ENCODE data around the gene STXBP6. TPM values are rescaled to one million over a fixed set of nuclear protein-coding genes. Genes with fewer than 3 reads are reported as not detected.

STXBP6 gene
- total RNA-seq, 2 donors from 2014 or later = 20.1 to 28.3 TPM

DNA sequence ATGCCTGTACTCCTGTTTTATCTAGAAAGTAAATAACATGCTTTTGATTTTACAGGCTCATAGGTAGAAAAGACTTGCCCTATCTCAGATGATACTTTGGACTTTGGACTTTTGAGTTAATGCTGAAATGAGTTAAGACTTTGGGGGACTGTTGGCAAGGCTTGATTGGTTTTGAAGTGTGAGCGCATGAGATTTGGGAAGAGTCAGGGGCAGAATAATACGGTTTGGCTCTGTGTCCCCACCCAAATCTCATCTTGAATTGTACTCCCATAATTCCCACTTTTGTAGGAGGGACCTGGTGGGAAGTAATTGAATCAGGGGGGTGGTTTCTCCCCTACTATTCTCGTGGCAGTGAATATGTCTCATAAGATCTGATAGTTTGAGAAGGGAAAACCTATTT, 259.8 kb downstream of the STXBP6 start:
- ATAC-seq = no peak
- no peak for DNase-seq
- no peaks in the 10 kb centered on the region for H3K36me3 ChIP-seq (replicated peaks in 1 of 2; ENCODE audit: insufficient read depth in 1 of 2, low read depth in 2 of 2)
- 86 to 87% methylated on average over 3 of the region's 3 CpGs for WGBS, 2 donors
- no peak overlapping the region for H3K27ac ChIP-seq
- intact Hi-C loops (cut with DNase I) = no loop called here
- TF ChIP-seq, protein P1, sequence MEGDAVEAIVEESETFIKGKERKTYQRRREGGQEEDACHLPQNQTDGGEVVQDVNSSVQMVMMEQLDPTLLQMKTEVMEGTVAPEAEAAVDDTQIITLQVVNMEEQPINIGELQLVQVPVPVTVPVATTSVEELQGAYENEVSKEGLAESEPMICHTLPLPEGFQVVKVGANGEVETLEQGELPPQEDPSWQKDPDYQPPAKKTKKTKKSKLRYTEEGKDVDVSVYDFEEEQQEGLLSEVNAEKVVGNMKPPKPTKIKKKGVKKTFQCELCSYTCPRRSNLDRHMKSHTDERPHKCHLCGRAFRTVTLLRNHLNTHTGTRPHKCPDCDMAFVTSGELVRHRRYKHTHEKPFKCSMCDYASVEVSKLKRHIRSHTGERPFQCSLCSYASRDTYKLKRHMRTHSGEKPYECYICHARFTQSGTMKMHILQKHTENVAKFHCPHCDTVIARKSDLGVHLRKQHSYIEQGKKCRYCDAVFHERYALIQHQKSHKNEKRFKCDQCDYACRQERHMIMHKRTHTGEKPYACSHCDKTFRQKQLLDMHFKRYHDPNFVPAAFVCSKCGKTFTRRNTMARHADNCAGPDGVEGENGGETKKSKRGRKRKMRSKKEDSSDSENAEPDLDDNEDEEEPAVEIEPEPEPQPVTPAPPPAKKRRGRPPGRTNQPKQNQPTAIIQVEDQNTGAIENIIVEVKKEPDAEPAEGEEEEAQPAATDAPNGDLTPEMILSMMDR (IDR thresholded peaks at IDR 0.05) = no peak
- no peak for TF ChIP-seq POLR2A (IDR thresholded peaks at IDR 0.05)
- no peaks in the 10 kb centered on the region for H3K4me1 ChIP-seq
- H3K4me3 ChIP-seq = no peak overlapping the region
- no peaks in the 10 kb centered on the region for H3K27me3 ChIP-seq
- no peaks in the 10 kb centered on the region for H3K9me3 ChIP-seq

DNA sequence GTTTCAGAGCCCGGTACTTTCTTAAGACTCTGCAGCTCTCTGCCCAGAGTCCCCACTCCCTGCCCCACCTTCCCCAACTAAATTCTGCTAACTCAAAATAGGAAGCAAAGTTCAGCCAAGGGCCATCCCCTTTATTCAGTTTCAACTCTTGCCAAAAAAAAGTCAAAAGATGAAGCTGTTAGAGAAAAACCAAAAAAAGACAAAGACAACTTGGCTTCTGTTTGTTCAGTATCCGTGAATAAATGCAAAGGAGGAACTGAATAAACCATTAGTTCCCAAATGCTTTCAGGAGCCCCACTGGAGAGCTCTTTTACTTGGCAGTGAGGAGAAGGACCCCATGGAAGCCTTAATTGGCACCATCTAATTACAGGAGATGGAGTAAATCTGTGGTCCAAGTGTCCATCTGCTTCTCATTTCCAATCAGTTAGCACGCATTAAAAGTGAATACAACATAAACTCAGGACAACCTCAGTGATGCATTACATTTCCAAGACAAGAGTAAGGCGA, 260.5 kb downstream of the STXBP6 start:
- intact Hi-C loops (cut with DNase I) = no loop called here
- ATAC-seq = no peak
- 56 to 63% methylated on average over 4 of the region's 4 CpGs for WGBS, 2 donors

DNA sequence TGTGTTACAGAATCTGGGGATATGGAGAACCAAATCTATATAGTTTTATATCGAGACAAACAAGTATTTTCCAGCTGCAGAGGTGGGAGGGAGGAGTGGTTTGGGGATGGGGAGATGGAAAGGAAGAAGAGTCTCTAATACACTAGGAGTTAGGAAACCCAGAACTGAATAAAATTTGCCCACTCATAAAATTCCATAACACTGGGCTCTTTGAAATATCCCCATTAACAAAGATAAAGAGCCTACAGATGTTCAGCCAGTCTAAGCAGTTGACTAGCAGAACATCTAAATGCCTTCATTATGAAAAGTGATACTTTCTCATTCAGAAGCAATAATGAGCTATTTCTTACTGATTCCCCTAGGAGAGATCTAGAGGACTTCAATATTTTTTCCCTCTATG, 264.2 kb downstream of the STXBP6 start:
- no peaks in the 10 kb centered on the region for H3K9me3 ChIP-seq
- H3K4me3 ChIP-seq = no peak overlapping the region
- DNase-seq = no peak
- no peaks in the 10 kb centered on the region for H3K36me3 ChIP-seq (replicated peaks in 1 of 2; ENCODE audit: insufficient read depth in 1 of 2, low read depth in 2 of 2)
- no peaks in the 10 kb centered on the region for H3K27me3 ChIP-seq
- H3K27ac ChIP-seq = no peak overlapping the region
- TF ChIP-seq, protein P1 (IDR thresholded peaks at IDR 0.05) = no peak
- no peak for TF ChIP-seq POLR2A (IDR thresholded peaks at IDR 0.05)
- 88 to 92% methylated on average over 1 of the region's 1 CpG for WGBS, 2 donors
- no peaks in the 10 kb centered on the region for H3K4me1 ChIP-seq
- no peak for ATAC-seq
- intact Hi-C loops (cut with DNase I) = no loop called here

More for the DNA sequence above, 260.5 kb downstream of the STXBP6 start:
- Histone ChIP-seq H3K27me3 (no peaks in the 10 kb centered on the region), H3K9me3 (no peaks in the 10 kb centered on the region), H3K4me1 (no peaks in the 10 kb centered on the region), H3K27ac (no peak overlapping the region), H3K36me3 (replicated peaks in 1 of 2; ENCODE audit: insufficient read depth in 1 of 2, low read depth in 2 of 2) (no peaks in the 10 kb centered on the region), H3K4me3 (no peak overlapping the region)
- no peak for DNase-seq
- TF ChIP-seq, protein P1 (IDR thresholded peaks at IDR 0.05) = no peak
- TF ChIP-seq POLR2A (IDR thresholded peaks at IDR 0.05) = no peak

DNA sequence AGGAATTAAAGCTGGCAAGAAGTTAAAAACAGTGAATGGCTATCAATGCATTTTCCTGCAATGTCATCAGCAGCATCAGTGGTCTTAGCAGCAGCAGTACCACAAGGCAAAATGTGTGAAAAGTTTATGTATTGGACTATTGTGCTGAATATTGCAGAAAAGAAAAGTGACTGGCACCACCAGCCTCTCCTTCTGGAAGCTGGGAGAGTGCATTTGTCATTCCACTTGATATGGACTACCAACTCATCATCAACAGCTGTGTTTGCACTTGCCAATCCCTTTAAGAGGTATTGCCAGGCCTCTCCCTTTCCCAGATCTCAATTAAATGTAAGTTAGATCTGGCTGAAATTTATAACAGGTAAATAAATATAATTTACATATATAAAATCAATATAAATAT, 265.0 kb downstream of the STXBP6 start:
- no peak for TF ChIP-seq POLR2A (IDR thresholded peaks at IDR 0.05)
- TF ChIP-seq, protein P1 (IDR thresholded peaks at IDR 0.05) = no peak
- Histone ChIP-seq H3K4me3 (no peak overlapping the region), H3K4me1 (no peaks in the 10 kb centered on the region), H3K27me3 (no peaks in the 10 kb centered on the region), H3K9me3 (no peaks in the 10 kb centered on the region), H3K27ac (no peak overlapping the region), H3K36me3 (replicated peaks in 1 of 2; ENCODE audit: insufficient read depth in 1 of 2, low read depth in 2 of 2) (no peaks in the 10 kb centered on the region)
- no peak for ATAC-seq
- DNase-seq = no peak
- intact Hi-C loops (cut with DNase I) = no loop called here

DNA sequence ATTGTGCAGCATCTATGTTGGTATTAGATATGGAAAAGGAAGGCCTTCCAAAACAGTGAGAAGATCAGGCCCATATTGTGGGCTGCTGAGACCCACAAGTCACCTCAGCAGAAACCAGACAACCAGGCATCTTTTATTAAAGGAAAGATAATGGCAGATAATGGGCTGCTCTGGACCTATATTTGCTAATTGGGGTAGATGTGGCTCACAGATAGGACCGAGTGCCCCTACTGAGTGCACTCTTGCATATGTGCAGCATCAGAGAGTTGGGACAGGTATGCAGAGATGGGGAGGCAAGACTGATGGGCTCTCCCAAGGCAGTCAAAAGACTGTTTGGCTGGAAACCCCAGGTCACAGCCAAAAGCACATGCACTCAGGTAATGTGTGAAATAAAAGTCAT, 266.2 kb downstream of the STXBP6 start:
- DNase-seq (no peak), ATAC-seq (no peak)
- no peaks in the 10 kb centered on the region for H3K36me3 ChIP-seq (replicated peaks in 1 of 2; ENCODE audit: insufficient read depth in 1 of 2, low read depth in 2 of 2)
- TF ChIP-seq, protein P1 (IDR thresholded peaks at IDR 0.05) = no peak
- no peak for TF ChIP-seq POLR2A (IDR thresholded peaks at IDR 0.05)
- no peaks in the 10 kb centered on the region for H3K4me1 ChIP-seq
- H3K9me3 ChIP-seq = no peaks in the 10 kb centered on the region
- whole genome bisulfite sequencing, 2 donors = 25 to 36% methylated on average over 1 of the region's 1 CpG
- intact Hi-C loops (cut with DNase I) = no loop called here
- H3K27ac ChIP-seq = no peak overlapping the region
- H3K4me3 ChIP-seq = no peak overlapping the region
- H3K27me3 ChIP-seq = no peaks in the 10 kb centered on the region

Data from body of pancreas (tissue), 4 donors.